GM19025 (cell line): ENCODE measurements around the gene FTL.

Experiments used
- ATAC-seq: cut with Tn5 transposase; IDR thresholded peaks from one replicate; pipeline ENCODE4 v1.9.1; 2021; ENCODE audit warnings: mild to moderate bottlenecking, low read depth, moderate library complexity; ENCODE audit not compliant: unreplicated experiment

Gene FTL

GRCh38 chr19:48945415-48945814 is 19.7 kb upstream of the FTL start:
- ATAC-seq, result no peak

- no peak for ATAC-seq
Measured at GRCh38 chr19:48945817-48946216, 19.3 kb upstream of the FTL start.

DNA sequence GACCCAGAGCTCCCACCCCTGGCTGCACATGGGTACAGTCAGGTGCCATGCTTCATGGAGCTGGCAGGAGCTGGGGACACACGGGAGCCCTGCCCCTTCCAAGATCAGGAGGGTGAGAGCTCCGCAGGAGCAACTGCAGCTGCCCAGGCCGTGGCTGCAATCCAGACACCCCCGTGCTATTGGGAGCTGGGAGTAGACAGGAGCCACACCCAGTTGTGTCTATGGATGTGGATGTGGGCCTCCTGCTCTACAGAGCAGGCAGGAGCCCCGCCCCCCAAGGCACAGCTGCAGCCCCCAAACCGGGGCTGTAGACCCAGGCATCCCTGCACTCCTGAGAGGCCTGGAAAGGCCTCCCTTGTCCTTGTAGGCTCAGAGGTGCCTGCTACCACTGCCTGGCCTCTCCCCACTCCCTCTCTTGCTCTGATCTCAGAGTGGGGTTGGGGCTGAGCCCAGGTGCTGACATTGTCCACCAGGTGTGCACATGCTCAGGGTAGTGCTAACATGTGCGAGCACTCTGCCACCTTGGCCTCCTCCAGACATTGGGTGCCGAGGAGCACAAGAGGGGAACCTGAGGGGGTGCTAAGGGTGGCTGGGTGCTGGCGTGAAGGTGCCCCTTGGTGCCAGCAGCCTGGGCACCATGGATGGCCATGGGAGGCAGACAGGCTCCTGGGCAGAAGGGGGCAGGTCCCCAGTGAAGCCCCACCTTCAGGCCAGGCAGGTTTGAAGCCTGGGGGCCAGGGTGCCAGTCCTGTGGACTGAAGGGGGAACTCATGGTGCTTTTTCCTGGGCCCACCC is 18.4 kb upstream of the FTL start:
- ATAC-seq, result no peak

GRCh38 chr19:48947258-48947542 is 17.9 kb upstream of the FTL start:
- no peak for ATAC-seq

GRCh38 chr19:48950159-48950558 is 14.9 kb upstream of the FTL start:
- ATAC-seq, result no peak

DNA sequence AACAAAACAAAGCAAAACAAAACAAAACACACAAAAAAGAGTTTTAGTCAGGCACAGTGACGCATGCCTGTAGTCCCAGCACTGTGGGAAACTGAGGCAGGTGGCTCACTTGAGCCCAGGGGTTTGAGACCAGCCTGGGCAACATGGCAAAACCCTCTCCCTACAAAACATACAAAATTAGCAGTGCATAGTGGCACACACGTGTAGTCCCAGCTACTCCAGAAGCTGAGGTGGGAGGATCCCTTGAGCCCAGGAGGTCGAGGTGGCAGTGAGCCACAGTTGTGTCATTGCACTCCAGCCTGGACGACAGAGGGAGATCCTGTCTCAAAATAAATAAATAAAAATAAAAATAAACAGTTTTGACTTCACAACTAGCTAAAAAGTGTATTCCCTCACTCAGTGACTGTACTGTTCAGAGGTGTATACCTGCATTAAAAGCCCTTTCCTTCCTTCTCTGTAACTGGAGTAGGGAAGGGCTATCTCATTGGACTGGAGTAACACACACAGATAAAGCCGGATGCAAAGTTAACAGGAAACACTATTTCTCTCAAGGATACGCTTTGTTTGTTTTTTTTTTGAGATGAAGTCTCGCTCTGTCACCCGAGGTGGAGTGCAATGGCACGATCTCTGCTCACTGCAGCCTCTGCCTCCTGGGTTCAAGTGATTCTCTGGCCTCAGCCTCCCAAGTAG is 14.1 kb upstream of the FTL start:
- ATAC-seq, result no peak

- ATAC-seq, result no peak
Measured at GRCh38 chr19:48953141-48953540, 12.0 kb upstream of the FTL start.

DNA sequence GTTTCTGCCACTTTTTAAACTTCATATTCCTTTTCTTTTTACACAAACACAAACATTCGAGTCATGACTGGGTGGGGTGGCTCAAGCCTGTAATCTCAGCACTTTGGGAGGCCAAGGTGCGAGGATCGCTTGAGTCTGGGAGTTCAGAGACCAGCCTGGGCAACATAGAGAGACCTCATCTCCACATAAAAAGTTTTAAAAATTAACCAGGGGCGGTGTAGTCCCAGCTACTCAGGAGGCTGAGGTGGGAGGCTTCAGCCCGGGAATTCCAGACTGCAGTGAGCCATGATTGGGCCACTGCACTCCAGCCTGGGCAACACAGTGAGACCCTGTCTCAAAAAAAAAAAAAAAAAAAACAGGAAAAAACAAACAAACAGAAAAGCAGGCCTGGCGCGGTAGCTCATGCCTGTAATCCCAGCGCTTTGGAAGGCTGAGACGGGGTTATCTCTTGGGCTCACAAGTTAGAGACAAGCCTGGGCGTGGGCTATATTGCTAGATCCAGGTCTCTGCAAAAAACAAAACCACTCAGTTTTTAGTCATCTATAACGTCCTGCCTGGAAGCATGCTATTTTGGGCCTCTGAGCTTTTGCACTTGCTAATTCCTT is 11.0 kb upstream of the FTL start:
- ATAC-seq, result no peak

- ATAC-seq, result peak; percentile 90
Measured at GRCh38 chr19:48954595-48955307, 10.4 kb upstream of the FTL start, which contains the start of gene BAX. TSS of gene BAX (plus strand) at chr19:48954875. CDS start at chr19:48954929, 54 bp downstream.

DNA sequence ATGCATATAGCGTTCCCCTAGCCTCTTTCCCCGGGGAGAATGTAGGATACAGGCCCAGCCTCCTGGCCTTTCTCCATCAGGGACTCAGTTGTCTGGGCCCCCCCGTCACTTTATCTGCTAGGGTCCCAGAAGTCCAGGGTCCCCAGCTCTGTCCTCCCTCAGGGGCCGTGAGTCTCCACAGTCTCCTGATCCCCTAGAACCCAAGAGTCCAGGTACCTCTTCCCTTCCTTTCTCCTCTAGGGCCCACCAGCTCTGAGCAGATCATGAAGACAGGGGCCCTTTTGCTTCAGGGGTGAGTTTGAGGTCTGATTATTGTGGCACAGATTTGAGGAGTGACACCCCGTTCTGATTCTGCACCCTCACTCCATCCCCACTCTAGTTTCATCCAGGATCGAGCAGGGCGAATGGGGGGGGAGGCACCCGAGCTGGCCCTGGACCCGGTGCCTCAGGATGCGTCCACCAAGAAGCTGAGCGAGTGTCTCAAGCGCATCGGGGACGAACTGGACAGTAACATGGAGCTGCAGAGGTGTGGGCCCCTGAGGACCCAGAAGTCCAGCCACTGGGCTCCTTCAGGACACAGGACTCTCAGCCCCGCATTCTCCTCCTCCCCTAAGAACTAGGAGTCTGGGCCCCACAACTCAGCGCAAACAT is 9.7 kb upstream of the FTL start:
- no peak for ATAC-seq

DNA sequence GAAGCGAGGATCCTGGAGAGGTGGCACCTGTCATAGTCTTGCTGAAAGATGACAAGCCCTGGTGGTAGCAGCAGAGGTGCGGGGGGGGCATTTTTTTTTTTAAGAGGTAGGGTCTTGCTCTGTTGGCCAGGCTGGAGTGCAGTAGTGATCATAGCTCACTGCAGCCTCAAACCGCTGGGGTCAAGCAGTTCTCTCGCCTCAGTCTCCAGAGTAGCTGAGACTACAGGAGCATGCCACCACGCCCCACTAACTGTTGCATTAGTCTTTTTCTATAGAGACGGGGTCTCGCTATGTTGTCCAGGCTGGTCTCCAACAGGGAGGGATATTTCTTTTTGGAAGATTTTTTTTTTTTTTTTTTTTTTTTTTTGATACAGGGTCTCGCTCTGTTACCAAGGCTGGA is 7.1 kb upstream of the FTL start:
- ATAC-seq, result no peak

DNA sequence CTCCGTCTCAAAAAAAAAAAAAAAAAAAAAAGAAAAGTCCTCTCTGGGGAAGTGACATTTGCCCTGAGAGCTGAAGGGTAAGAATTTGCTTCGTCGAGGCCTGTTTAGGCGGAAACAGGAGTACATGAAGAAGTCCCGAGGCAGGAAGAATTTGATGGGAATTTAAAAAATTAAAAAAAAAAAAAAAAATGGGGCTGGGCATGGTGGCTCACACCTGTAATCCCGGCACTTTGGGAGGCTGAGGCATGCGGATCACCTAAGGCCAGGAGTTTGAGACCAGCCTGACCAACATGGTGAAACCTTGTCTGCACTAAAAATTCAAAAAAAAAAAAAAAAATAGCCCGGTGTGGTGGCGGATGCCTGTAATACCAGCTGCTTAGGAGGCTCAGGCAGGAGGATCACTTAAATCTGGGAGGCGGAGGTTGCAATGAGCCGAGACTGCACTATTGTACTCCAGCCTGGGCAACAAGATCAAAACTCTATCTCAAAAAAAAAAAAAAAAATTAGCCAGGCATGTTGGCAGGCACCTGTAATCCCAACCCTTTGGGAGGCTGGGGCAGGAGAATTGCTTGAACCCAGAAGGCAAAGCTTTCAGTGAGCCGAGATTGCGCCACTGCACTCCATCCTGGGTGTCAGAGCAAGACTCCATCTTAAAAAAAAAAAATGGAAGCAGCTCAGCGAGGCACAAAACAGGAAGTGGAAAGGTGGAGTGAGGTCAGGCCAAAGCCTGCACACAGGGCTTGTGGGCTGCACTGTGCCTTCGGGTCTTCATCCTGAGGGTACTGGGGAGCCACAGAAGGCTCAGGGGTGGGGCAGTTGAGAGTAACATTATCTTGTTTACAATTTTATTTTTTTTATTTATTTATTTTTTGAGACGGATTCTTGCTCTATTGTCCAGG is 5.5 kb upstream of the FTL start:
- no peak for ATAC-seq

DNA sequence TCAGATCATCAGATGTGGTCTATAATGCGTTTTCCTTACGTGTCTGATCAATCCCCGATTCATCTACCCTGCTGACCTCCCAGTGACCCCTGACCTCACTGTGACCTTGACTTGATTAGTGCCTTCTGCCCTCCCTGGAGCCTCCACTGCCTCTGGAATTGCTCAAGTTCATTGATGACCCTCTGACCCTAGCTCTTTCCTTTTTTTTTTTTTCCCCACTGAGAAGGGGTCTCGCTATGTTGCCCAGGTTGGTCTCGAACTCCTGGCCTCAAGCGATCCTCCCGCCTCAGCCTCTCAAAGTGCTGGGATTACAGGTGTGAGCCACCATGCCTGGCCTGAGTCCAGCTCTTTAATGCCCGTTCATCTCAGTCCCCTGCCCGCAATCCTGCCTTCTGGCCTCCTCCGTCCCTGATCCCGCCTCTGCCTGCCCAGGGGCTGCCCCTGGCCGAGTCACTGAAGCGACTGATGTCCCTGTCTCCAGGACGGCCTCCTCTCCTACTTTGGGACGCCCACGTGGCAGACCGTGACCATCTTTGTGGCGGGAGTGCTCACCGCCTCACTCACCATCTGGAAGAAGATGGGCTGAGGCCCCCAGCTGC is 4.0 kb upstream of the FTL start:
- ATAC-seq, result no peak

DNA sequence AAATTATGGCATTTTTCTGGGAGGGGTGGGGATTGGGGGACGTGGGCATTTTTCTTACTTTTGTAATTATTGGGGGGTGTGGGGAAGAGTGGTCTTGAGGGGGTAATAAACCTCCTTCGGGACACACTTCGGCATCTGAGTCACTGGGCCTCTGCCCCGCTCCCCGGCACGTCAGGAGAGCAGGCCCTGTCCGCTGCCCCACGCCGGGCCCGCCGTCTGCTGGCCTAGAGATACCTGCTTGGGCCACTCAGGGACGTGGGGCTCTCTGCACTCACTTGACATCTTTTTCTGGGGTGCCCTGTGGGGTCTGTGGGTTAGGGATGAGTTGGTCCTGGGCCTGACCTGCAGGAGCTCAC is 3.5 kb upstream of the FTL start:
- ATAC-seq, result no peak

DNA sequence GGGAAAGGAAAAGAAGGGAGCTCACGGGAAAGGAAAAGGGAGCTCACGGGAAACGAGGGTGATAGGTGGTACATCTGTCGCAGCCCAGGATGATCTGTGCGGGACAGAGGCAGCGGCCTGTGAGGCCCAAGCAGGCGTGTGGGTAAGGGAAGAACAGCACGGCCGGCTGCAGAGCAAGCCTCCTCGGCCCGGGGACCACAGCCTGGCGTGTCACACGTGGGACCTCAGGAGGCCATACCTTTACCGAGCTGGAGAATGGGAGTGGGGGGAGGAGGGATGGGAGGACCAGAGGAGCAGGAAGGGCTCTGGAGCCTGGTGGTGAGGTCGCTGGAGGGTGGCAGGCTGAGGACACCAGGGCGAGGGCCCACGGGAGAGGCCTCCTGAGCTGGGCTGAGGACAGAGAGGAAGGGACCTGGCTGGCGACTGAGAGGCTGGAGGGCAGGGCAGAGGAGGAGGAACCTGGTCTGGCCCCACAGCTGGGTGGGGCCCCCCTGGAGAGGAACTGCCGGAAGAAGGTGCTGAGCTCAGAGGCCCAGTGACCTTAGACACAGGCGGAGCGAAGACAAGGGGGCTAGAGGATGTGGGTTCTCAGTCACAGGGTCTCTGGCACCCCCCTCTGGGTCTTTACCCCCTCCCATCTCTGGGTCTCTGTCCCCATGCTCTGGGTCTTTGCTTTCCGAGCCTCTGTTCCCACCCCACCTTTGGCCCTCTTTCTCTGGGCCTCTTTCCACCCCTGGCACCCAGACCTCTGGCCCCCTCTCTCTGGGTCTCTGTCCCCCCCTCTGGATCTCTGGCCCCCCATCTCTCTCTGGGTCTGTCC is 2.9 kb upstream of the FTL start:
- ATAC-seq, result no peak

GRCh38 chr19:48962849-48963165 is 2.3 kb upstream of the FTL start:
- ATAC-seq, result no peak

- ATAC-seq, result no peak
Measured at GRCh38 chr19:48963371-48964204, 1.5 kb upstream of the FTL start.
